ENCODE data around the gene OR2W1.

OR2W1 gene

DNA sequence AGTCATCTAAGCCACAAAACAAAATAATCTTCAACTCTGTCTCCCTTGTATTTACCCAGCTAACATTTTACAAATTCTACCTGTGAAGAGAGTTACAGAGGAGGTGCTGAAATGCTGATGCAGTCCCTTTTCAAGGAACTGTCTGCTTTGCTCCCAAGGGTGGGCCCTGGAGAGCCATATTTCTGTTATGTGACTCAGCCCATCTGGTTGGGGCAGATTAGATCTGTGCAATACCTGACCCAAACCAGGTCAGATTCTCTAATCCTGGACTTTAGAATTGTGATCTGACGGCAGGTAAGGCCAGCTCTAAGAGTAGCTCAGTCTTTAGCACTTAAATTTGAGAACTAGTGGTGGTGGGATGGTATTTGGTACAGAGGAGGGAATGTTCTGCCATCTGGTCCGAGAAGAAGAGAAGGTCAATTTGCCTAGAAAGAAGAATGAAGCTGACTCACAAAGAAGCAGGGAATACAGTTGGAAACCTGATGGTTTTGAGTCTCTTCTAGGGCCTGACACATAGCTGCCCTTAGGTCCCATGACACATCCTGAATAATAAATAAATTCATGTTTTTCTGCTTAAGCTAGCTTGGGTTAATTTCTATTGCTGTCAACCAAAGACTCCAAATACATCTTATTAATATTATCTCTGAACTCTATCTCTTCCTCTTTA, 48.0 kb downstream of the OR2W1 start:
- no peak for DNase-seq

- no peak for DNase-seq
These were observed 49.8 kb downstream of the OR2W1 start for GRCh38 chr6:28995093-28995650.

Measured in suppressor macrophage treated with lipopolysaccharide for 1 hour (primary cell).